DOHH2 (cell line): ENCODE results near the gene DCAF8.

ENCODE experiments used
- H3F3A ChIP-seq: fragments of 200-600 bp; sonication (generic), shearing (Covaris generic); 2 replicates; pipeline ENCODE4 v1.6.0; 2016; ENCODE audit warnings: antibody characterized with exemption, mild to moderate bottlenecking; ENCODE audit not compliant: control insufficient read depth, insufficient read depth
- H3K27ac ChIP-seq: fragments of 200-600 bp; sonication (generic); 2 replicates; pipeline ENCODE4 v1.5.1; 2014; ENCODE audit warnings: low read depth, mild to moderate bottlenecking, low read length, moderate library complexity
- H3K27me3 ChIP-seq: fragments of 200-600 bp; sonication (generic); 2 replicates; pipeline ENCODE4 v1.6.1; 2014; ENCODE audit warnings: mild to moderate bottlenecking, low read length, mixed read lengths; ENCODE audit not compliant: control insufficient read depth
- H3K36me3 ChIP-seq: fragments of 200-600 bp; sonication (generic); 2 replicates; pipeline ENCODE4 v1.6.1; 2014; ENCODE audit warnings: mild to moderate bottlenecking, low read length, moderate library complexity, mixed read lengths; ENCODE audit not compliant: control insufficient read depth
- H3K4me1 ChIP-seq: fragments of 200-600 bp; sonication (generic); 2 replicates; pipeline ENCODE4 v1.6.1; 2014; ENCODE audit warnings: mild to moderate bottlenecking, low read length, mixed read lengths; ENCODE audit not compliant: control insufficient read depth
- H3K4me2 ChIP-seq: fragments of 200-600 bp; sonication (generic); 2 replicates; pipeline ENCODE4 v1.6.0; 2014; ENCODE audit warnings: mild to moderate bottlenecking, low read length, moderate library complexity
- H3K4me3 ChIP-seq: fragments of 200-600 bp; sonication (generic); 2 replicates; pipeline ENCODE4 v1.5.1; 2014; ENCODE audit warnings: mild to moderate bottlenecking, low read length, mixed read lengths
- H3K79me2 ChIP-seq: fragments of 200-600 bp; sonication (generic); 2 replicates; pipeline ENCODE4 v1.6.1; 2014; ENCODE audit warnings: mild to moderate bottlenecking, low read length, mixed read lengths; ENCODE audit not compliant: control insufficient read depth
- H3K9me2 ChIP-seq: fragments of 200-600 bp; sonication (generic); replicated peaks from 2 replicates; pipeline ENCODE4 v1.6.1; 2014; ENCODE audit warnings: mild to moderate bottlenecking, low read length, mixed read lengths; ENCODE audit not compliant: control insufficient read depth
- H3K9me3 ChIP-seq: fragments of 200-600 bp; sonication (generic); 2 replicates; pipeline ENCODE4 v1.6.1; 2014; ENCODE audit warnings: antibody characterized with exemption, low read length, mixed read lengths; ENCODE audit not compliant: control insufficient read depth, insufficient read depth
- H4K20me1 ChIP-seq: fragments of 200-600 bp; sonication (generic); 2 replicates; pipeline ENCODE4 v1.6.0; 2014; ENCODE audit warnings: low read depth, mild to moderate bottlenecking, antibody characterized with exemption, low read length, moderate library complexity; ENCODE audit not compliant: control insufficient read depth, insufficient read depth
- EZH2phosphoT487 ChIP-seq: fragments of 200-600 bp; sonication (generic); IDR thresholded peaks from 2 replicates; pipeline ENCODE4 v1.6.1; 2017; ENCODE audit warnings: borderline replicate concordance, mild to moderate bottlenecking, antibody characterized with exemption, low read length, moderate library complexity, mixed read lengths
- TF ChIP-seq, protein P1 (sequence below): fragments of 200-600 bp; sonication (generic); IDR thresholded peaks from one replicate; pipeline ENCODE4 v1.5.1; 2014; ENCODE audit warnings: antibody characterized with exemption, mild to moderate bottlenecking, low read depth, low read length; ENCODE audit not compliant: poor library complexity, severe bottlenecking

Gene DCAF8

GRCh38 chr1:160232911-160233310 lies 29.4 kb downstream of the DCAF8 start:
- Histone ChIP-seq H3K27ac (no peak overlapping the region), H3K27me3 (no peaks in the 10 kb centered on the region), H3K4me3 (no peak overlapping the region), H3K9me3 (no peaks in the 10 kb centered on the region), H3K79me2 (no peaks in the 10 kb centered on the region), H3K4me2 (no peak overlapping the region), H3F3A (no peaks in the 10 kb centered on the region), H3K36me3 (peaks cover 84% of the 10 kb centered on the region), H3K9me2 (no peaks in the 10 kb centered on the region), H3K4me1 (no peaks in the 10 kb centered on the region), H4K20me1 (no peaks in the 10 kb centered on the region)
- TF ChIP-seq EZH2phosphoT487 = no peak

- H3F3A ChIP-seq = no peaks in the 10 kb centered on the region
- H3K27me3 ChIP-seq = no peaks in the 10 kb centered on the region
- no peaks in the 10 kb centered on the region for H3K9me2 ChIP-seq
- no peaks in the 10 kb centered on the region for H3K4me1 ChIP-seq
- no peak overlapping the region for H3K4me2 ChIP-seq
- no peak for TF ChIP-seq EZH2phosphoT487
- TF ChIP-seq, protein P1, sequence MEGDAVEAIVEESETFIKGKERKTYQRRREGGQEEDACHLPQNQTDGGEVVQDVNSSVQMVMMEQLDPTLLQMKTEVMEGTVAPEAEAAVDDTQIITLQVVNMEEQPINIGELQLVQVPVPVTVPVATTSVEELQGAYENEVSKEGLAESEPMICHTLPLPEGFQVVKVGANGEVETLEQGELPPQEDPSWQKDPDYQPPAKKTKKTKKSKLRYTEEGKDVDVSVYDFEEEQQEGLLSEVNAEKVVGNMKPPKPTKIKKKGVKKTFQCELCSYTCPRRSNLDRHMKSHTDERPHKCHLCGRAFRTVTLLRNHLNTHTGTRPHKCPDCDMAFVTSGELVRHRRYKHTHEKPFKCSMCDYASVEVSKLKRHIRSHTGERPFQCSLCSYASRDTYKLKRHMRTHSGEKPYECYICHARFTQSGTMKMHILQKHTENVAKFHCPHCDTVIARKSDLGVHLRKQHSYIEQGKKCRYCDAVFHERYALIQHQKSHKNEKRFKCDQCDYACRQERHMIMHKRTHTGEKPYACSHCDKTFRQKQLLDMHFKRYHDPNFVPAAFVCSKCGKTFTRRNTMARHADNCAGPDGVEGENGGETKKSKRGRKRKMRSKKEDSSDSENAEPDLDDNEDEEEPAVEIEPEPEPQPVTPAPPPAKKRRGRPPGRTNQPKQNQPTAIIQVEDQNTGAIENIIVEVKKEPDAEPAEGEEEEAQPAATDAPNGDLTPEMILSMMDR = no peak
- H3K9me3 ChIP-seq = no peaks in the 10 kb centered on the region
- no peaks in the 10 kb centered on the region for H3K79me2 ChIP-seq
- H3K27ac ChIP-seq = no peak overlapping the region
- H3K36me3 ChIP-seq = peaks cover 89% of the 10 kb centered on the region
- H3K4me3 ChIP-seq = no peak overlapping the region
- H4K20me1 ChIP-seq = no peaks in the 10 kb centered on the region
Measured at GRCh38 chr1:160228431-160228830, 33.9 kb downstream of the DCAF8 start.

DNA sequence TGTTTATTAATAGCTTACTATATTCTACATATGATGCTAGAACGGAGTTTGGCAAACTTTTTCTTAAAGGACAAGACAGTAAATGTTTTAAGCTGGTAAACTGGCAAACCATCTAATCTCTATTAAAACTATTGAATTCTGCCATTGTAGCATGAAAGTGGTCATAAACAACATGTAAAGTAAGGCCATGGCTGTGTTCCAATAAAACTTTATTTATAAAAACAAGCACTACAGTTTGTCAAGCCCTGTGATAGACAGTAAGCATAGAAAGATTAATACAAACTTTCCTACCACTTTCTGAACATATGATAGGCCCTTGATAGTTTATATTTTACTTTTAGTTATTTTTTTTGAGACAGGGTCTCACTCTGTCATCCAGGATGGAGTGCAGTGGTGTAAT lies 34.8 kb downstream of the DCAF8 start:
- no peak overlapping the region for H3K27ac ChIP-seq
- TF ChIP-seq, protein P1 = no peak
- no peak for TF ChIP-seq EZH2phosphoT487
- H3K27me3 ChIP-seq = no peaks in the 10 kb centered on the region
- H3K9me3 ChIP-seq = no peaks in the 10 kb centered on the region
- H3K4me2 ChIP-seq = no peak overlapping the region
- H3K4me1 ChIP-seq = no peaks in the 10 kb centered on the region
- no peaks in the 10 kb centered on the region for H3K9me2 ChIP-seq
- H3K4me3 ChIP-seq = no peak overlapping the region
- no peaks in the 10 kb centered on the region for H3F3A ChIP-seq
- peaks cover 90% of the 10 kb centered on the region for H3K36me3 ChIP-seq
- no peaks in the 10 kb centered on the region for H4K20me1 ChIP-seq
- H3K79me2 ChIP-seq = no peaks in the 10 kb centered on the region

DNA sequence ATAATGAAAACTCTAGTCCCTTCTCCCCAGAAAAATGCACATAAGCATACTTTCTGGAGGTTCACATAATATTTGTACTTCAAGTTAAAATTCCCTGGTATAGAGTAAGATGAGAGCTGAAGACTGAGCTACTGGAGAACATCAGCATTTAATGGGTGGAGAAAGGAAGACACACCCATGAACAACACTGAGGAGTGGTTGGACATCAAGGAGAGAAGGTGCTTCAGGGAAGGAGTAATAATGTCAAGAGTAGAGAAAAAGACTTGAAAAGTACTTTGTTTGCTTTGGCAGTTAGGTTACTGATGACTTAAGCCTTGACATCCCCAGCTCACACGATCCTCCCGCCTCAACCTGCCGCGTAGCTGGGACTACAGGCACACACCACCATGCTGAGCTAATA lies 35.3 kb downstream of the DCAF8 start:
- no peak for TF ChIP-seq EZH2phosphoT487
- no peaks in the 10 kb centered on the region for H3K9me3 ChIP-seq
- H3K4me3 ChIP-seq = no peak overlapping the region
- no peak overlapping the region for H3K27ac ChIP-seq
- H4K20me1 ChIP-seq = no peaks in the 10 kb centered on the region
- no peaks in the 10 kb centered on the region for H3K4me1 ChIP-seq
- H3K36me3 ChIP-seq = peaks cover 94% of the 10 kb centered on the region
- no peaks in the 10 kb centered on the region for H3K79me2 ChIP-seq
- H3F3A ChIP-seq = peaks cover 1% of the 10 kb centered on the region; the same call in 1 of the 2 replicates
- no peaks in the 10 kb centered on the region for H3K27me3 ChIP-seq
- H3K4me2 ChIP-seq = no peak overlapping the region
- no peaks in the 10 kb centered on the region for H3K9me2 ChIP-seq
